ENCODE data around the gene MAPKBP1. TPM values are rescaled to one million over a fixed set of nuclear protein-coding genes. Genes with fewer than 3 reads are reported as not detected.

The MAPKBP1 gene
- total RNA-seq, 2 experiments from 2014 or later = 14.5 to 17.4 TPM

DNA sequence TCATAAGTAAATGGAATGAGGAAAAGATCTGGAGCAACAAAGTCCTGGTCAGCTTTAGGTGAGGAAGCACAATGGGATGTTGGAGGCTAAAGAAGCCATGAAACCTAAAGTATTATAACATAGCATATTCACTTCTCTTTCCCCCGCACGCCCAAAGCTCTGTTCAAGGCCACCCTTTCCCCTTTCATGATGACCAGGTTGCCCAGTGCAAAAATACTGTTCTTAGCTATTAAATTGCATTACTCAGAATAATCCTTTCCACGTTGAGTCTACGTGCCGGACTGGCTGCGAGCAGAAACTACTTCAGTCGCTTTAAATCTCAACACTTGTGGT lies 589 bp upstream of the MAPKBP1 start:
- H3K4me3 ChIP-seq (ENCODE audit: low read depth, low read length, poor library complexity, severe bottlenecking) = peak overlapping the region; percentile 78
- H3K36me3 ChIP-seq (ENCODE audit: insufficient read depth, low read length) = peaks cover 16% of the 10 kb centered on the region
- BruUV-seq (replicated peaks) = no TSS peak
- H3K27ac ChIP-seq (ENCODE audit: low read depth, low read length, poor library complexity, severe bottlenecking) = peak overlapping the region; percentile 79
- no peak for DNase-seq (ENCODE audit: low spot score)
- intact Hi-C loops (cut with micrococcal nuclease; ENCODE audit: unreplicated experiment) = loop anchor here (1.0 to 5.0 kb wide), 7 partner anchors 21 to 216 kb away; partner anchors contain the start of genes MGA and TYRO3
- POLR2A ChIA-PET = interaction anchor here (0.5 to 3.2 kb wide), 11 partner anchors 10 to 482 kb away, joined by 3 to 22 read pairs (median 4); no protein-coding TSS in a partner anchor
- H4K20me1 ChIP-seq (ENCODE audit: insufficient read depth, low read length) = 0 out of 2 replicates have a peak, but pooled peaks cover 6% of the 10 kb centered on the region
- CTCF ChIA-PET (ENCODE audit: unreplicated experiment) = interaction anchor here (0.5 to 4.0 kb wide), 7 partner anchors 9 to 1314 kb away, joined by 3 to 67 read pairs (median 6); no protein-coding TSS in a partner anchor
- H3K9me2 ChIP-seq (ENCODE audit: insufficient read depth, low read length) = no peaks in the 10 kb centered on the region
- H3K4me2 ChIP-seq (ENCODE audit: low read length) = peak overlapping the region; percentile 76
- TF ChIP-seq, protein P1, sequence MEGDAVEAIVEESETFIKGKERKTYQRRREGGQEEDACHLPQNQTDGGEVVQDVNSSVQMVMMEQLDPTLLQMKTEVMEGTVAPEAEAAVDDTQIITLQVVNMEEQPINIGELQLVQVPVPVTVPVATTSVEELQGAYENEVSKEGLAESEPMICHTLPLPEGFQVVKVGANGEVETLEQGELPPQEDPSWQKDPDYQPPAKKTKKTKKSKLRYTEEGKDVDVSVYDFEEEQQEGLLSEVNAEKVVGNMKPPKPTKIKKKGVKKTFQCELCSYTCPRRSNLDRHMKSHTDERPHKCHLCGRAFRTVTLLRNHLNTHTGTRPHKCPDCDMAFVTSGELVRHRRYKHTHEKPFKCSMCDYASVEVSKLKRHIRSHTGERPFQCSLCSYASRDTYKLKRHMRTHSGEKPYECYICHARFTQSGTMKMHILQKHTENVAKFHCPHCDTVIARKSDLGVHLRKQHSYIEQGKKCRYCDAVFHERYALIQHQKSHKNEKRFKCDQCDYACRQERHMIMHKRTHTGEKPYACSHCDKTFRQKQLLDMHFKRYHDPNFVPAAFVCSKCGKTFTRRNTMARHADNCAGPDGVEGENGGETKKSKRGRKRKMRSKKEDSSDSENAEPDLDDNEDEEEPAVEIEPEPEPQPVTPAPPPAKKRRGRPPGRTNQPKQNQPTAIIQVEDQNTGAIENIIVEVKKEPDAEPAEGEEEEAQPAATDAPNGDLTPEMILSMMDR (conservative IDR thresholded peaks at IDR 0.05; ENCODE audit: low read length) = no peak
- no peak for TF ChIP-seq EZH2phosphoT487 (IDR thresholded peaks at IDR 0.05; ENCODE audit: borderline replicate concordance, low read depth, low read length)
- H2AFZ ChIP-seq (ENCODE audit: low read length) = peak overlapping the region; percentile 71; the same call in 1 of the 2 replicates
- no peaks in the 10 kb centered on the region for H3K9me3 ChIP-seq (ENCODE audit: low read length)
- H3K79me2 ChIP-seq (ENCODE audit: insufficient read depth, low read depth, low read length) = peaks cover 6% of the 10 kb centered on the region; the same call in 1 of the 2 replicates
- peaks cover 50% of the 10 kb centered on the region for H3K4me1 ChIP-seq (ENCODE audit: insufficient read depth, low read length, poor library complexity, severe bottlenecking)

DNA sequence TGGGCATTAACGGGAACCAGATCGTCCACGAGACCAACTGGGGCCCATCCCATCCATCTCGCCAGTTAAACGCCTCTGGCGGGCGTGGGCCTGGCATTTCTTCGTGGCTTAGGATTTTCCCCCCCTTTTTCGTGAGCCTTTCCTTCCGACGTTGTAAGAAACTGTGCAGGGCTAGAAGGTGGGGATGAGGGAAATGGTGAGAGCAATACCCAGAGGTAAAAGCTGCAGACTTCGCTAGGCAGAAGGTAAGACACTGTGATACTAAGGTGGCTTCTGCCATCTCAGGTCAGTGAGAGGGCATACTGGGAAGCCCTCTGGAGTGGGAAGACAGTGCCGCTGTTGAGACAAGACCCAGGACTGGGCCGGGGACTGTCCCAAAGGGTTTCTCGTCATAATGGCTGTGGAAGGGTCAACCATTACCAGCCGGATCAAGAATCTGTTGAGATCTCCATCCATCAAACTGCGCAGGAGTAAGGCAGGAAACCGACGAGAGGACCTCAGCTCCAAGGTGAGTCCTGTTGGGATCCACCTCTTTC lies 666 bp downstream of the MAPKBP1 start:
- DNase-seq (ENCODE audit: low spot score) = peak; percentile 39
- Histone ChIP-seq H3K9me3 (ENCODE audit: low read length) (no peaks in the 10 kb centered on the region), H3K36me3 (ENCODE audit: insufficient read depth, low read length) (peaks cover 7% of the 10 kb centered on the region; the same call in 1 of the 2 replicates), H3K79me2 (ENCODE audit: insufficient read depth, low read depth, low read length) (peaks cover 6% of the 10 kb centered on the region; the same call in 1 of the 2 replicates), H3K4me1 (ENCODE audit: insufficient read depth, low read length, poor library complexity, severe bottlenecking) (peaks cover 58% of the 10 kb centered on the region), H3K4me3 (ENCODE audit: low read depth, low read length, poor library complexity, severe bottlenecking) (peak overlapping the region; percentile 78), H3K27ac (ENCODE audit: low read depth, low read length, poor library complexity, severe bottlenecking) (peak overlapping the region; percentile 79), H3K9me2 (ENCODE audit: insufficient read depth, low read length) (no peaks in the 10 kb centered on the region), H4K20me1 (ENCODE audit: insufficient read depth, low read length) (0 out of 2 replicates have a peak, but pooled peaks cover 6% of the 10 kb centered on the region), H2AFZ (ENCODE audit: low read length) (peak overlapping the region; percentile 77), H3K4me2 (ENCODE audit: low read length) (peak overlapping the region; percentile 93)
- CTCF ChIA-PET (ENCODE audit: unreplicated experiment) = interaction anchor here (2.1 to 4.0 kb wide), 3 partner anchors 21 to 130 kb away, joined by 10 to 67 read pairs (median 13); no protein-coding TSS in a partner anchor
- no TSS peak for BruUV-seq (replicated peaks)
- POLR2A ChIA-PET = interaction anchor here (1.3 to 3.2 kb wide), 5 partner anchors 9 to 37 kb away, joined by 4 to 22 read pairs (median 8); no protein-coding TSS in a partner anchor
- intact Hi-C loops (cut with micrococcal nuclease; ENCODE audit: unreplicated experiment) = loop anchor here (1.0 to 5.0 kb wide), 7 partner anchors 20 to 218 kb away; partner anchors contain the start of genes MGA and TYRO3
- TF ChIP-seq, protein P1 (conservative IDR thresholded peaks at IDR 0.05; ENCODE audit: low read length) = no peak
- no peak for TF ChIP-seq EZH2phosphoT487 (IDR thresholded peaks at IDR 0.05; ENCODE audit: borderline replicate concordance, low read depth, low read length)
